ENCODE measurements around the gene PLA2G2C.

The PLA2G2C gene

GRCh38 chr1:20202166-20202565 is 15.8 kb upstream of the PLA2G2C start:
- Histone ChIP-seq H3K27me3 (ENCODE audit: control insufficient read depth in 1 of 2, insufficient read depth in 2 of 2, low read length in 2 of 2) (no peaks in the 10 kb centered on the region), H3K4me1 (ENCODE audit: insufficient read depth, low read length) (no peaks in the 10 kb centered on the region), H3K27ac (ENCODE audit: low read depth, low read length) (no peak overlapping the region), H3K4me3 (ENCODE audit: low read depth in 1 of 2, low read length in 2 of 2) (no peak overlapping the region), H3K36me3 (ENCODE audit: insufficient read depth, low read length) (no peaks in the 10 kb centered on the region), H3K9ac (ENCODE audit: low read length) (no peak overlapping the region), H3K9me3 (ENCODE audit: low read length) (no peaks in the 10 kb centered on the region)

- Histone ChIP-seq H3K4me1 (ENCODE audit: insufficient read depth, low read length) (no peaks in the 10 kb centered on the region), H3K27me3 (ENCODE audit: control insufficient read depth in 1 of 2, insufficient read depth in 2 of 2, low read length in 2 of 2) (no peaks in the 10 kb centered on the region), H3K36me3 (ENCODE audit: insufficient read depth, low read length) (no peaks in the 10 kb centered on the region)
Measured at GRCh38 chr1:20200966-20201365, 14.6 kb upstream of the PLA2G2C start.

GRCh38 chr1:20199840-20200239 is 13.5 kb upstream of the PLA2G2C start:
- H3K9me3 ChIP-seq (ENCODE audit: low read length), result no peaks in the 10 kb centered on the region
- no peaks in the 10 kb centered on the region for H3K36me3 ChIP-seq (ENCODE audit: insufficient read depth, low read length)
- H3K27me3 ChIP-seq (ENCODE audit: control insufficient read depth in 1 of 2, insufficient read depth in 2 of 2, low read length in 2 of 2), result no peaks in the 10 kb centered on the region
- no peak overlapping the region for H3K4me3 ChIP-seq (ENCODE audit: low read depth in 1 of 2, low read length in 2 of 2)
- H3K4me1 ChIP-seq (ENCODE audit: insufficient read depth, low read length), result peaks cover 9% of the 10 kb centered on the region
- H3K9ac ChIP-seq (ENCODE audit: low read length), result no peak overlapping the region
- no peak overlapping the region for H3K27ac ChIP-seq (ENCODE audit: low read depth, low read length)

More at GRCh38 chr1:20200966-20201365, 14.6 kb upstream of the PLA2G2C start:
- Histone ChIP-seq H3K27ac (ENCODE audit: low read depth, low read length) (no peak overlapping the region), H3K9ac (ENCODE audit: low read length) (no peak overlapping the region), H3K9me3 (ENCODE audit: low read length) (no peaks in the 10 kb centered on the region), H3K4me3 (ENCODE audit: low read depth in 1 of 2, low read length in 2 of 2) (no peak overlapping the region)

- H3K4me1 ChIP-seq (ENCODE audit: insufficient read depth, low read length), result peaks cover 14% of the 10 kb centered on the region
- no peak overlapping the region for H3K4me3 ChIP-seq (ENCODE audit: low read depth in 1 of 2, low read length in 2 of 2)
- no peaks in the 10 kb centered on the region for H3K27me3 ChIP-seq (ENCODE audit: control insufficient read depth in 1 of 2, insufficient read depth in 2 of 2, low read length in 2 of 2)
- no peaks in the 10 kb centered on the region for H3K36me3 ChIP-seq (ENCODE audit: insufficient read depth, low read length)
- no peak overlapping the region for H3K9ac ChIP-seq (ENCODE audit: low read length)
- H3K9me3 ChIP-seq (ENCODE audit: low read length), result no peaks in the 10 kb centered on the region
- H3K27ac ChIP-seq (ENCODE audit: low read depth, low read length), result no peak overlapping the region
Measured at GRCh38 chr1:20199403-20199802, 13.1 kb upstream of the PLA2G2C start.

GRCh38 chr1:20198918-20199317 is 12.6 kb upstream of the PLA2G2C start:
- no peak overlapping the region for H3K9ac ChIP-seq (ENCODE audit: low read length)
- no peak overlapping the region for H3K27ac ChIP-seq (ENCODE audit: low read depth, low read length)
- no peak overlapping the region for H3K4me3 ChIP-seq (ENCODE audit: low read depth in 1 of 2, low read length in 2 of 2)
- no peaks in the 10 kb centered on the region for H3K27me3 ChIP-seq (ENCODE audit: control insufficient read depth in 1 of 2, insufficient read depth in 2 of 2, low read length in 2 of 2)
- H3K36me3 ChIP-seq (ENCODE audit: insufficient read depth, low read length), result no peaks in the 10 kb centered on the region
- peaks cover 17% of the 10 kb centered on the region for H3K4me1 ChIP-seq (ENCODE audit: insufficient read depth, low read length)
- H3K9me3 ChIP-seq (ENCODE audit: low read length), result no peaks in the 10 kb centered on the region

GRCh38 chr1:20198296-20198695 is 12.0 kb upstream of the PLA2G2C start:
- no peaks in the 10 kb centered on the region for H3K9me3 ChIP-seq (ENCODE audit: low read length)
- no peak overlapping the region for H3K4me3 ChIP-seq (ENCODE audit: low read depth in 1 of 2, low read length in 2 of 2)
- H3K4me1 ChIP-seq (ENCODE audit: insufficient read depth, low read length), result peaks cover 17% of the 10 kb centered on the region
- no peaks in the 10 kb centered on the region for H3K27me3 ChIP-seq (ENCODE audit: control insufficient read depth in 1 of 2, insufficient read depth in 2 of 2, low read length in 2 of 2)
- H3K9ac ChIP-seq (ENCODE audit: low read length), result no peak overlapping the region
- no peaks in the 10 kb centered on the region for H3K36me3 ChIP-seq (ENCODE audit: insufficient read depth, low read length)
- H3K27ac ChIP-seq (ENCODE audit: low read depth, low read length), result no peak overlapping the region

- Histone ChIP-seq H3K9me3 (ENCODE audit: low read length) (no peaks in the 10 kb centered on the region), H3K36me3 (ENCODE audit: insufficient read depth, low read length) (no peaks in the 10 kb centered on the region), H3K4me1 (ENCODE audit: insufficient read depth, low read length) (peaks cover 22% of the 10 kb centered on the region), H3K4me3 (ENCODE audit: low read depth in 1 of 2, low read length in 2 of 2) (no peak overlapping the region), H3K27me3 (ENCODE audit: control insufficient read depth in 1 of 2, insufficient read depth in 2 of 2, low read length in 2 of 2) (no peaks in the 10 kb centered on the region), H3K9ac (ENCODE audit: low read length) (no peak overlapping the region), H3K27ac (ENCODE audit: low read depth, low read length) (no peak overlapping the region)
Measured at GRCh38 chr1:20197329-20197791, 11.0 kb upstream of the PLA2G2C start.

- H3K27me3 ChIP-seq (ENCODE audit: control insufficient read depth in 1 of 2, insufficient read depth in 2 of 2, low read length in 2 of 2), result no peaks in the 10 kb centered on the region
- no peak overlapping the region for H3K9ac ChIP-seq (ENCODE audit: low read length)
- H3K9me3 ChIP-seq (ENCODE audit: low read length), result no peaks in the 10 kb centered on the region
- peaks cover 37% of the 10 kb centered on the region for H3K4me1 ChIP-seq (ENCODE audit: insufficient read depth, low read length)
- H3K4me3 ChIP-seq (ENCODE audit: low read depth in 1 of 2, low read length in 2 of 2), result peak overlapping the region in 1 of 2 donors; percentile 19
- H3K27ac ChIP-seq (ENCODE audit: low read depth, low read length), result no peak overlapping the region
- H3K36me3 ChIP-seq (ENCODE audit: insufficient read depth, low read length), result peaks cover 11% of the 10 kb centered on the region
Measured at GRCh38 chr1:20195462-20195780, 9.1 kb upstream of the PLA2G2C start.

- H3K36me3 ChIP-seq (ENCODE audit: insufficient read depth, low read length), result peaks cover 11% of the 10 kb centered on the region
- H3K9ac ChIP-seq (ENCODE audit: low read length), result no peak overlapping the region
- H3K9me3 ChIP-seq (ENCODE audit: low read length), result no peaks in the 10 kb centered on the region
- H3K27ac ChIP-seq (ENCODE audit: low read depth, low read length), result peak overlapping the region; percentile 30
- peaks cover 43% of the 10 kb centered on the region for H3K4me1 ChIP-seq (ENCODE audit: insufficient read depth, low read length)
- H3K4me3 ChIP-seq (ENCODE audit: low read depth in 1 of 2, low read length in 2 of 2), result peak overlapping the region in 1 of 2 donors; percentile 19
- no peaks in the 10 kb centered on the region for H3K27me3 ChIP-seq (ENCODE audit: control insufficient read depth in 1 of 2, insufficient read depth in 2 of 2, low read length in 2 of 2)
Measured at GRCh38 chr1:20194757-20195461, 8.6 kb upstream of the PLA2G2C start.

- H3K27ac ChIP-seq (ENCODE audit: low read depth, low read length), result peak overlapping the region; percentile 59
- H3K4me1 ChIP-seq (ENCODE audit: insufficient read depth, low read length), result peaks cover 49% of the 10 kb centered on the region
- no peaks in the 10 kb centered on the region for H3K9me3 ChIP-seq (ENCODE audit: low read length)
- H3K27me3 ChIP-seq (ENCODE audit: control insufficient read depth in 1 of 2, insufficient read depth in 2 of 2, low read length in 2 of 2), result no peaks in the 10 kb centered on the region
- no peak overlapping the region for H3K4me3 ChIP-seq (ENCODE audit: low read depth in 1 of 2, low read length in 2 of 2)
- peaks cover 11% of the 10 kb centered on the region for H3K36me3 ChIP-seq (ENCODE audit: insufficient read depth, low read length)
- H3K9ac ChIP-seq (ENCODE audit: low read length), result no peak overlapping the region
Measured at GRCh38 chr1:20194224-20194623, 7.9 kb upstream of the PLA2G2C start.

- no peak overlapping the region for H3K27ac ChIP-seq (ENCODE audit: low read depth, low read length)
- H3K36me3 ChIP-seq (ENCODE audit: insufficient read depth, low read length), result peaks cover 11% of the 10 kb centered on the region
- no peak overlapping the region for H3K4me3 ChIP-seq (ENCODE audit: low read depth in 1 of 2, low read length in 2 of 2)
- H3K27me3 ChIP-seq (ENCODE audit: control insufficient read depth in 1 of 2, insufficient read depth in 2 of 2, low read length in 2 of 2), result no peaks in the 10 kb centered on the region
- no peak overlapping the region for H3K9ac ChIP-seq (ENCODE audit: low read length)
- H3K9me3 ChIP-seq (ENCODE audit: low read length), result no peaks in the 10 kb centered on the region
- H3K4me1 ChIP-seq (ENCODE audit: insufficient read depth, low read length), result peaks cover 62% of the 10 kb centered on the region
Measured at GRCh38 chr1:20192871-20193411, 6.6 kb upstream of the PLA2G2C start.

GRCh38 chr1:20192364-20192763 is 6.0 kb upstream of the PLA2G2C start:
- no peak overlapping the region for H3K27ac ChIP-seq (ENCODE audit: low read depth, low read length)
- H3K27me3 ChIP-seq (ENCODE audit: control insufficient read depth in 1 of 2, insufficient read depth in 2 of 2, low read length in 2 of 2), result no peaks in the 10 kb centered on the region

More at GRCh38 chr1:20192364-20192763, 6.0 kb upstream of the PLA2G2C start:
- Histone ChIP-seq H3K9me3 (ENCODE audit: low read length) (no peaks in the 10 kb centered on the region), H3K9ac (ENCODE audit: low read length) (no peak overlapping the region), H3K4me1 (ENCODE audit: insufficient read depth, low read length) (peaks cover 68% of the 10 kb centered on the region), H3K36me3 (ENCODE audit: insufficient read depth, low read length) (peaks cover 11% of the 10 kb centered on the region), H3K4me3 (ENCODE audit: low read depth in 1 of 2, low read length in 2 of 2) (no peak overlapping the region)

Data from muscle layer of colon (tissue), 2 donors.